ENCODE data around the gene SORCS3.

- TF ChIP-seq, protein P1, sequence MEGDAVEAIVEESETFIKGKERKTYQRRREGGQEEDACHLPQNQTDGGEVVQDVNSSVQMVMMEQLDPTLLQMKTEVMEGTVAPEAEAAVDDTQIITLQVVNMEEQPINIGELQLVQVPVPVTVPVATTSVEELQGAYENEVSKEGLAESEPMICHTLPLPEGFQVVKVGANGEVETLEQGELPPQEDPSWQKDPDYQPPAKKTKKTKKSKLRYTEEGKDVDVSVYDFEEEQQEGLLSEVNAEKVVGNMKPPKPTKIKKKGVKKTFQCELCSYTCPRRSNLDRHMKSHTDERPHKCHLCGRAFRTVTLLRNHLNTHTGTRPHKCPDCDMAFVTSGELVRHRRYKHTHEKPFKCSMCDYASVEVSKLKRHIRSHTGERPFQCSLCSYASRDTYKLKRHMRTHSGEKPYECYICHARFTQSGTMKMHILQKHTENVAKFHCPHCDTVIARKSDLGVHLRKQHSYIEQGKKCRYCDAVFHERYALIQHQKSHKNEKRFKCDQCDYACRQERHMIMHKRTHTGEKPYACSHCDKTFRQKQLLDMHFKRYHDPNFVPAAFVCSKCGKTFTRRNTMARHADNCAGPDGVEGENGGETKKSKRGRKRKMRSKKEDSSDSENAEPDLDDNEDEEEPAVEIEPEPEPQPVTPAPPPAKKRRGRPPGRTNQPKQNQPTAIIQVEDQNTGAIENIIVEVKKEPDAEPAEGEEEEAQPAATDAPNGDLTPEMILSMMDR (conservative IDR thresholded peaks at IDR 0.05), result no peak
- TF ChIP-seq ZFX (IDR thresholded peaks at IDR 0.05), result no peak
Measured at GRCh38 chr10:105288026-105288425, 646.9 kb downstream of the SORCS3 start.

All from C4-2B (cell line).